Measurements from ENCODE around the gene CCDC57. TPM values are rescaled to one million over a fixed set of nuclear protein-coding genes. Genes with fewer than 3 reads are reported as not detected.

CCDC57 gene
- total RNA-seq, 1 donor from 2014 or later: 10.6 TPM

- intact Hi-C loops (cut with DNase I): no loop called here
- no peak for DNase-seq (ENCODE audit: low spot score)
Observed at GRCh38 chr17:82083533-82084359, 128.9 kb downstream of the CCDC57 start.

GRCh38 chr17:82083009-82083408 lies 129.6 kb downstream of the CCDC57 start:
- intact Hi-C loops (cut with DNase I): no loop called here
- no peak for DNase-seq (ENCODE audit: low spot score)

- intact Hi-C loops (cut with DNase I): no loop called here
- no peak for DNase-seq (ENCODE audit: low spot score)
Observed at GRCh38 chr17:82082456-82082855, 130.2 kb downstream of the CCDC57 start.

GRCh38 chr17:82081966-82082365 lies 130.7 kb downstream of the CCDC57 start:
- no peak for DNase-seq (ENCODE audit: low spot score)
- intact Hi-C loops (cut with DNase I): no loop called here

- no peak for DNase-seq (ENCODE audit: low spot score)
- intact Hi-C loops (cut with DNase I): no loop called here
Observed at GRCh38 chr17:82081546-82081945, 131.1 kb downstream of the CCDC57 start.

GRCh38 chr17:82080789-82081464 lies 131.7 kb downstream of the CCDC57 start:
- intact Hi-C loops (cut with DNase I): no loop called here
- no peak for DNase-seq (ENCODE audit: low spot score)

GRCh38 chr17:82080048-82080788 lies 132.4 kb downstream of the CCDC57 start:
- intact Hi-C loops (cut with DNase I): no loop called here
- DNase-seq (ENCODE audit: low spot score): no peak

- no peak for DNase-seq (ENCODE audit: low spot score)
- intact Hi-C loops (cut with DNase I): no loop called here
Observed at GRCh38 chr17:82079001-82079677, 133.5 kb downstream of the CCDC57 start.

- intact Hi-C loops (cut with DNase I): no loop called here
- DNase-seq (ENCODE audit: low spot score): no peak
Observed at GRCh38 chr17:82078433-82078832, 134.2 kb downstream of the CCDC57 start.

GRCh38 chr17:82077617-82078358 lies 134.9 kb downstream of the CCDC57 start:
- intact Hi-C loops (cut with DNase I): no loop called here
- DNase-seq (ENCODE audit: low spot score): no peak

GRCh38 chr17:82076785-82077591 lies 135.7 kb downstream of the CCDC57 start:
- intact Hi-C loops (cut with DNase I): no loop called here
- DNase-seq (ENCODE audit: low spot score): no peak

GRCh38 chr17:82076018-82076784 lies 136.4 kb downstream of the CCDC57 start:
- intact Hi-C loops (cut with DNase I): no loop called here
- DNase-seq (ENCODE audit: low spot score): no peak

GRCh38 chr17:82073446-82073845 lies 139.2 kb downstream of the CCDC57 start:
- intact Hi-C loops (cut with DNase I): no loop called here
- DNase-seq (ENCODE audit: low spot score): no peak

GRCh38 chr17:82072827-82073226 lies 139.8 kb downstream of the CCDC57 start:
- intact Hi-C loops (cut with DNase I): no loop called here
- no peak for DNase-seq (ENCODE audit: low spot score)

- DNase-seq (ENCODE audit: low spot score): no peak
- intact Hi-C loops (cut with DNase I): no loop called here
Observed at GRCh38 chr17:82070611-82071010, 142.0 kb downstream of the CCDC57 start.

GRCh38 chr17:82065638-82066303 lies 146.9 kb downstream of the CCDC57 start, which contains the start of gene DUS1L:
Gene DUS1L (minus strand): TSS chr17:82065804. CDS start chr17:82065059, 745 bp downstream.
- intact Hi-C loops (cut with DNase I): no loop called here
- DNase-seq (ENCODE audit: low spot score): peak; percentile 83

GRCh38 chr17:82065193-82065637 lies 147.4 kb downstream of the CCDC57 start:
- intact Hi-C loops (cut with DNase I): no loop called here
- no peak for DNase-seq (ENCODE audit: low spot score)

Data from cardiac septum (tissue), 1 donor.